Keratinocyte (primary cell): Measurements from ENCODE around the gene ALCAM. TPM values are rescaled to one million over a fixed set of nuclear protein-coding genes. Genes with fewer than 3 reads are reported as not detected.
A peak's percentile ranks its signal among the peaks of the same experiment; 100 is the strongest.

Source experiments
- DNase-seq: peaks from one replicate; pipeline ENCODE4 v3.0.0-alpha.2; 2011; ENCODE audit warnings: low read depth, missing footprints, low spot score
- FAIRE-seq: peaks from 2 replicates; lab custom pipeline; 2011; peaks lifted over from hg19 to GRCh38; lab: Jason Lieb, UNC
- H2AFZ ChIP-seq: 2 replicates; pipeline ENCODE4 v1.6.0; 2012; ENCODE audit warnings: low read length, control low read depth, inconsistent platforms; ENCODE audit not compliant: control insufficient read depth
- H3K27ac ChIP-seq: 2 replicates; pipeline ENCODE4 v1.5.1; 2011; ENCODE audit warnings: low read length; ENCODE audit not compliant: control insufficient read depth, insufficient read depth
- H3K27me3 ChIP-seq: 3 replicates; pipeline ENCODE4 v1.6.0; 2011; ENCODE audit warnings: low read length; ENCODE audit not compliant: control insufficient read depth, insufficient read depth; ENCODE audit errors: extremely low read depth
- H3K36me3 ChIP-seq, 2 experiments: 2 replicates in 1 of 2; 3 replicates in 1 of 2; pipeline ENCODE4 v1.5.1; 2011; ENCODE audit warnings: low read length in 2 of 2, mild to moderate bottlenecking in 1 of 2; ENCODE audit not compliant: control insufficient read depth in 2 of 2, insufficient read depth in 2 of 2; ENCODE audit errors: extremely low read depth in 1 of 2
- H3K4me1 ChIP-seq: 3 replicates; pipeline ENCODE4 v1.5.1; 2011; ENCODE audit warnings: low read length; ENCODE audit not compliant: control insufficient read depth, insufficient read depth; ENCODE audit errors: extremely low read depth
- H3K4me2 ChIP-seq: 3 replicates; pipeline ENCODE4 v1.6.0; 2011; ENCODE audit warnings: low read depth, low read length; ENCODE audit not compliant: control insufficient read depth, insufficient read depth; ENCODE audit errors: extremely low read depth
- H3K4me3 ChIP-seq, 3 experiments: fragments of 200-600 bp in 1 of 3; sonication (generic) in 1 of 3; 2 replicates in 2 of 3; 3 replicates in 1 of 3; pipeline ENCODE4 v1.5.1; 2011 to 2016; ENCODE audit warnings: low read length in 3 of 3, mild to moderate bottlenecking in 3 of 3, control low read depth in 2 of 3, inconsistent platforms in 1 of 3, low read depth in 1 of 3, mixed read lengths in 1 of 3, mixed run types in 1 of 3, moderate library complexity in 1 of 3; ENCODE audit not compliant: control insufficient read depth in 2 of 3, insufficient read depth in 2 of 3; ENCODE audit errors: extremely low read depth in 1 of 3
- H3K79me2 ChIP-seq: 2 replicates; pipeline ENCODE4 v1.6.0; 2012; ENCODE audit warnings: low read length; ENCODE audit not compliant: control insufficient read depth, insufficient read depth
- H3K9ac ChIP-seq: 3 replicates; pipeline ENCODE4 v1.6.0; 2011; ENCODE audit warnings: low read length; ENCODE audit not compliant: control insufficient read depth, insufficient read depth; ENCODE audit errors: extremely low read depth
- H3K9me1 ChIP-seq: 3 replicates; pipeline ENCODE4 v1.6.0; 2011; ENCODE audit warnings: low read length; ENCODE audit not compliant: control insufficient read depth, insufficient read depth; ENCODE audit errors: extremely low read depth
- H3K9me3 ChIP-seq: 2 replicates; pipeline ENCODE4 v1.5.1; 2012; ENCODE audit warnings: low read depth, low read length; ENCODE audit not compliant: control insufficient read depth
- H4K20me1 ChIP-seq: 3 replicates; pipeline ENCODE4 v1.6.0; 2011; ENCODE audit warnings: low read length; ENCODE audit not compliant: control insufficient read depth, insufficient read depth; ENCODE audit errors: extremely low read depth
- EZH2 ChIP-seq: IDR thresholded peaks from one replicate; pipeline ENCODE4 v1.6.1; 2012; ENCODE audit warnings: inconsistent platforms, mild to moderate bottlenecking, low read length, moderate library complexity
- dilution Hi-C: fragments of 300-500 bp; cut with MboI; formaldehyde crosslinking; loops from one replicate; pipeline ENCODE4 v1.7.0; 2020; ENCODE audit warnings: low sequenced_read_pairs; ENCODE audit not compliant: extremely low pct_ligation_motif_present
- polyA plus RNA-seq, 5 experiments: library from polyadenylated mRNA; depleted of rRNA in 3 of 5; stranded (reverse) in 3 of 5; stranded (forward) in 1 of 5; unstranded in 1 of 5; fragments of >200 nt; gene quantifications; 1 replicate in 1 of 5; 2 replicates in 3 of 5; 3 replicates in 1 of 5; pipeline versions ENCODE4 v1.2.1 to v1.2.3, GENCODE V29; 2011 to 2012; ENCODE audit warnings: missing spikeins in 2 of 5, low read depth in 1 of 5, low replicate concordance in 1 of 5
- TF ChIP-seq, protein P1 (sequence below), 3 experiments: IDR thresholded peaks in 1 of 3; conservative IDR thresholded peaks in 1 of 3; optimal IDR thresholded peaks in 1 of 3; 2 replicates in 2 of 3; 3 replicates in 1 of 3; pipeline versions ENCODE3 to v1.5.1; 2011; ENCODE audit warnings: low read length in 3 of 3, mild to moderate bottlenecking in 3 of 3, moderate library complexity in 2 of 3, control low read depth in 1 of 3, inconsistent platforms in 1 of 3; ENCODE audit not compliant: insufficient read depth in 2 of 3; ENCODE audit errors: extremely low read depth in 1 of 3

ALCAM gene
- polyA plus RNA-seq, 1 donor (not counting 4 experiments of a cell fraction or from before 2014, with no cell fraction given) = 71.3 TPM

DNA sequence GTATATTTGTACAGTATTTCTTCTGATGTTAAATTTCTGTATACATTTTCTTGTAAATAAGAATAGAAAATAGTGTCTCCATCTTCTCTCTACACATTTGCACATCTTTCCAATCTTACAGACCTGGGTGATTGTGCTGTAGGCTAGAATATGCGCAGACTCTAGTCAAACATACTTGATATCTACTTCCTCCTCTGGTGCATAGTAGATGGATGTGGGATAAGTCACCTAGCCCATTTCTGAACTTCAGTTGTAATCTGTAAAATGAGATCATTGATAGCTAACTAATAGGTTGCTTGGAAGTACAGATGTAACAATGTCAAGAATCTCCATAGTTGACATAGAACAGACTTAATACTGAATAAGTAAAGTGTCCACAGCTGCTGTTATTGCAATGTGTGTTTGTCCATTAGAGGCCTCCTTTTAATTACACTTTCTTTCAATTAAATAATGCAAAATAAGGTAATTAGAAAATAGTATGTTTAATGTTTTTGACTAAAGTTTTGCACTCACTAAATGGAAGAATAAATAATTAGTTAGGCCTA, 46.7 kb downstream of the ALCAM start:
- no peak overlapping the region for H2AFZ ChIP-seq
- no peaks in the 10 kb centered on the region for H3K36me3 ChIP-seq
- TF ChIP-seq, protein P1, sequence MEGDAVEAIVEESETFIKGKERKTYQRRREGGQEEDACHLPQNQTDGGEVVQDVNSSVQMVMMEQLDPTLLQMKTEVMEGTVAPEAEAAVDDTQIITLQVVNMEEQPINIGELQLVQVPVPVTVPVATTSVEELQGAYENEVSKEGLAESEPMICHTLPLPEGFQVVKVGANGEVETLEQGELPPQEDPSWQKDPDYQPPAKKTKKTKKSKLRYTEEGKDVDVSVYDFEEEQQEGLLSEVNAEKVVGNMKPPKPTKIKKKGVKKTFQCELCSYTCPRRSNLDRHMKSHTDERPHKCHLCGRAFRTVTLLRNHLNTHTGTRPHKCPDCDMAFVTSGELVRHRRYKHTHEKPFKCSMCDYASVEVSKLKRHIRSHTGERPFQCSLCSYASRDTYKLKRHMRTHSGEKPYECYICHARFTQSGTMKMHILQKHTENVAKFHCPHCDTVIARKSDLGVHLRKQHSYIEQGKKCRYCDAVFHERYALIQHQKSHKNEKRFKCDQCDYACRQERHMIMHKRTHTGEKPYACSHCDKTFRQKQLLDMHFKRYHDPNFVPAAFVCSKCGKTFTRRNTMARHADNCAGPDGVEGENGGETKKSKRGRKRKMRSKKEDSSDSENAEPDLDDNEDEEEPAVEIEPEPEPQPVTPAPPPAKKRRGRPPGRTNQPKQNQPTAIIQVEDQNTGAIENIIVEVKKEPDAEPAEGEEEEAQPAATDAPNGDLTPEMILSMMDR (optimal IDR thresholded peaks at IDR 0.05 in 1 of 3, IDR thresholded peaks at IDR 0.05 in 1 of 3, conservative IDR thresholded peaks at IDR 0.05 in 1 of 3; ENCODE audit: extremely low read depth in 1 of 3, insufficient read depth in 2 of 3, low read length in 3 of 3) = no peak
- no peak for TF ChIP-seq EZH2
- no peak overlapping the region for H3K27ac ChIP-seq
- FAIRE-seq (peak; percentile 43), DNase-seq (no peak)
- no peaks in the 10 kb centered on the region for H3K9me3 ChIP-seq
- H3K4me3 ChIP-seq = no peak overlapping the region
- no peaks in the 10 kb centered on the region for H3K27me3 ChIP-seq
- dilution Hi-C loops = no loop called here
- H3K4me2 ChIP-seq = no peak overlapping the region
- no peak overlapping the region for H3K9ac ChIP-seq
- peaks cover 27% of the 10 kb centered on the region for H3K79me2 ChIP-seq
- H3K9me1 ChIP-seq = no peaks in the 10 kb centered on the region
- peaks cover 9% of the 10 kb centered on the region for H3K4me1 ChIP-seq
- H4K20me1 ChIP-seq = no peaks in the 10 kb centered on the region

DNA sequence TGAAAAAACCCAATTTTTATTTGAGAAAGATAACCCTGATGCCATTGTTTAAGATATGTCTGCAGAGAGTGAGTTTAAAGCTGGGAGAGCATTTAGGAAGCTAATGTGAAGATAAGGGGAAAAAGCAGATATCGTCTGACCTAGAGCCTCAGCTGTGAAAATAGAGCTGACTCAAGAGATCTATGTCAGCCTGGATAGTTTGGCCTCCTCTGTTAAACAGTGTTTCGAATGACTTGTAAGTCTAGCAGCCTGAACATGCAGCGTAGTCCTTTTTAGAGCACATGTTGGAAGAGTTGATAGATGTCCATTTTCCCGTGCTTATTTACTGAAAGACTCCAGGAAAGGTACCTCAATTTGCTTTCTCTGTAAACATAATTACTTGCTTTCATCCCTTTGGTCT, 48.1 kb downstream of the ALCAM start:
- no peak overlapping the region for H2AFZ ChIP-seq
- peaks cover 29% of the 10 kb centered on the region for H3K79me2 ChIP-seq
- no peak overlapping the region for H3K27ac ChIP-seq
- DNase-seq = no peak
- H3K36me3 ChIP-seq = no peaks in the 10 kb centered on the region
- H3K4me3 ChIP-seq = no peak overlapping the region
- FAIRE-seq = no peak
- H3K4me1 ChIP-seq = peaks cover 9% of the 10 kb centered on the region
- H3K9me1 ChIP-seq = no peaks in the 10 kb centered on the region
- no peak overlapping the region for H3K4me2 ChIP-seq
- TF ChIP-seq, protein P1 (optimal IDR thresholded peaks at IDR 0.05 in 1 of 3, IDR thresholded peaks at IDR 0.05 in 1 of 3, conservative IDR thresholded peaks at IDR 0.05 in 1 of 3; ENCODE audit: extremely low read depth in 1 of 3, insufficient read depth in 2 of 3, low read length in 3 of 3) = no peak
- no peak for TF ChIP-seq EZH2
- dilution Hi-C loops = no loop called here
- no peaks in the 10 kb centered on the region for H4K20me1 ChIP-seq
- H3K9ac ChIP-seq = no peak overlapping the region
- no peaks in the 10 kb centered on the region for H3K27me3 ChIP-seq
- no peaks in the 10 kb centered on the region for H3K9me3 ChIP-seq
